GF-D8 (cell line): Measurements from ENCODE around the gene GLB1L3.
A peak's percentile ranks its signal among the peaks of the same experiment; 100 is the strongest.
"Not testable (repeated sequence)": the region's sequence is repeated elsewhere in the genome, so short reads cannot be mapped to it uniquely, and the experiment has no call there.

Experiments used
- DNase-seq: peaks from one replicate; lab custom pipeline; 2025; lab: John Stamatoyannopoulos, UW

GLB1L3 gene

DNA sequence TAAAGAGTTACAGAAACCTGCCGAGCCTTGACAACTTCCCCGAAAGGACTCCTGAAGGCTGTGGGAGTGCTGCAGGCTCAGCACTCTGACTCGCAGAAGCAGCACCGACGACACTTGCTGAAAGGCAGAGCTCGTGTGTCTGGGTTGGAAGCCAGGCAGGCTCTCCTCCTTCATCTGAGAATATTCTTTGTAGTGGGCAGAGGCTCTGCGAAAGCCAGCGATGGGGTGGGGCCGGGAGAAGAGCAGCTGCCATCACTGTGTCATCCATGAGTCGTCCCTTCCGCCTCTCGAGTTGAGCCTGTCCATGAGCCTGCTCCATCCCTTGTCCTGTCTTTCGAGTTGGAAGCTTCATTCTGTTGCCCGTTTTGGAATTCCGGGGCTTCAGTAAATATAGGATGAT lies 67.5 kb downstream of the GLB1L3 start:
- DNase-seq = no peak

- not testable (repeated sequence) for DNase-seq
Measured at GRCh38 chr11:134344497-134345236, 68.5 kb downstream of the GLB1L3 start.

DNA sequence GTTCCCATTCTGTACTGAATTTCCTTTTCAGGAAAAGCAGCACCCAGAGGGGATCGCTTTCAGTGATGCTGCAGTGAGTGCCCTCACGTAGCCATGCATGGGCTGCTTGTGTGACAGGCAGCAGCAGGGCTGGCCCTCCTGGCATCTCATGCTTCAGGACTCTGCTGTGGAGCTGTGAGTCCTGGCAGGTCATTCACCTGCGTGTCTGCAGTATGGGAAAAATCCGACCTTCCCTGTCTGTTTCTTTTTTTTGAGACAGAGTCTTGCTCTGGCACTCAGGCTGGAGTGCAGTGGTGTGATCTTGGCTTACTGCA lies 69.0 kb downstream of the GLB1L3 start:
- DNase-seq = no peak

- no peak for DNase-seq
Measured at GRCh38 chr11:134346101-134346975, 70.2 kb downstream of the GLB1L3 start.

GRCh38 chr11:134346976-134347350 lies 70.8 kb downstream of the GLB1L3 start:
- no peak for DNase-seq

- DNase-seq = no peak
Measured at GRCh38 chr11:134347441-134347840, 71.3 kb downstream of the GLB1L3 start.

GRCh38 chr11:134349109-134349801 lies 73.1 kb downstream of the GLB1L3 start:
- no peak for DNase-seq

GRCh38 chr11:134349802-134350355 lies 73.7 kb downstream of the GLB1L3 start:
- DNase-seq = no peak

DNA sequence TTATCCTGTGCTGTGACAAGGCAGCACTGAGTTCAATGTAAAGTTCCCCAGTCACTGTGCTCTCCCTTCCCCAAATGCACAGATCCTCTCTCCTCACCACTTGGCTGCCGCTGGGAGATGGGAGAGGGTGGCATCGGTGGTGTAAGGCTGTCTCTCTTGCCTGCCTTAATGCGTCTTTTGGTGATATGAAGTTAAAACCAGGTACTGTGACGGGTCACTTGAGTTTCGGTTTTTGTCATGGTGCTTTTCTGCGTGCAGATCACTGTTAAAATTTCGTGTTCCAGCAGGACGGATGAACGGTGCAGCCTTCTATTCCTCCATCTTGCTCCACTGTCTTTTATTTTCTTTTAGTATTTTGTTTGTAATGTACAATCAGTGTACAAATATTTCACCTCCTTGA lies 74.2 kb downstream of the GLB1L3 start:
- DNase-seq = no peak

- no peak for DNase-seq
Measured at GRCh38 chr11:134352111-134352510, 75.9 kb downstream of the GLB1L3 start.

GRCh38 chr11:134355136-134355535 lies 79.0 kb downstream of the GLB1L3 start:
- DNase-seq = no peak

- DNase-seq = no peak
Measured at GRCh38 chr11:134355656-134356055, 79.5 kb downstream of the GLB1L3 start.

GRCh38 chr11:134356656-134357544 lies 80.7 kb downstream of the GLB1L3 start:
- no peak for DNase-seq

DNA sequence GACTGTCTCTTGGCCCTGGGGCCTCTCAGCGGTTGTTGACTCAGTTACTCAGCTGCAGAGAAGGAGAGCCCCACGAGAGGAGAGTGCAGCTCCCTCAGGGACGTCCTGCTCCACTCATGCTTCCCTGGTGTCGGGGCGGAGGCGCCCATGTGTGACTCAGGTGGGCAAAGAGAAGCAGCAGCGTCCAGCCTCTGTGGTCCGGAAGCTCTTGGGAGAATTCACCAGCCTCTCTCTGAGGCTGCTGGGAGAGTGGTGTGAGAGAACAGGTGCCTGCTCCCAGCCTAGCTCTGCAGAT lies 81.3 kb downstream of the GLB1L3 start:
- DNase-seq = no peak

DNA sequence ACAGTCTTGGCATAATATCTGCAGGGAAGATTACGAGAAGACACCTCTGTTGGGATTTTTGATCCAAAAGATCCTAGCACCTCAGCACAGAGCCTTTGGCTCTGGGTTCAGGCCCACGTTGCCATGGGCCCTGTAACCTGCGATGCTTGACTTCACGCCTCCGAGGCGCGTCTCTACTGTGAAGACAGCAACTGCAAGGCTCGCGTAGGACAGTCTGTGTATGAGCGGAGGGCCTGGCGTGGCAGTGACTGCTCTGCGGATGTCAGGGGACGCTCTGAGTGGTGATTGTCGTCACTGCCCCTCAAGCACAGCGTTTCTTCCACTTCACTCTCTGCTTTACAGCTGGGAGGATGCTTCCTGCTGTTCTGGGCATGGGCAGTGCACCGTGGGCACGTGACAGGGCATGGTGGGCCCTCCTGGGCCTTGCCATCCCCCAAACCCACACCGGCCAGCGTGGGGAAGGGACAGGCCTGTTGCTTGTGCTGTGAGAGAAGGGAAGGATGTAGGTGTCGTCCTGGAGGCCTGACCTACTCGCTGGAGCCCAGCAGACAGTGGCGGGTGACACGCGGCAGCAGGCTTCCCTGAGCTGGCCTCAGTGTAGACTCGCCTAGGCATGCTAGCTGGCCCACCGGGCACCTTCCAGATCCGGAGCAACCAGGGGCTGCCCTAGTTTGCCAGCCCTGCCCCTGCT lies 82.1 kb downstream of the GLB1L3 start:
- DNase-seq = no peak

DNA sequence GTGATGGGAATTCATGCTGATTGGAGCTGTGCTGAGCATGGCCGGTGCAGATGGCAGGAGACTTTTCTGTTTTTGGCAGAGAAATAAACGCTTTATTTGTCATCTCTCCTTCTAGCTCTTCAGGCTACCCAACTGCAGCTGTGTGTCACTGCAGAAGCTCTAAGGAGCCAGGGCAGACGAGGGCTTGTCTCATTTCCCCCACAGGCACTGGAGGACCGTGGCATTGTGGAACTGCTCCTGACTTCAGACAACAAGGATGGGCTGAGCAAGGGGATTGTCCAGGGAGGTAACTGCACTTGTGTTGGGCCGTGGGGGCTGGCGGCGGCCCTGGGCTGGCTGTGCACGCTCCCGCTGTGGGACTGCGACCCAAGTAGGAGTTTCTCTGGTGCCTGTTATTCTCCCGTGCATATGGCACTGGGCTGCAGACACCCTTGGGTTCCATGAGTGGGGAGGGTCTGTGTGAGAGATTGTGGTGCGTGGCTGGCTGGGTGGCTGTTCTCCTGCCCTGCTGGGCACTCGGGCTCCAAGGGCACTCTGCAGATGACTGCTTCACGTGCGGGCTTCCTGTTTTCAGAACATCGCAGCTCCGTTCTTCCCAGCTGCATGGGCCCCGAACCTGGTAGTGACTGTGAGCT lies 82.8 kb downstream of the GLB1L3 start:
- DNase-seq = no peak

- no peak for DNase-seq
Measured at GRCh38 chr11:134359646-134360045, 83.5 kb downstream of the GLB1L3 start.

DNA sequence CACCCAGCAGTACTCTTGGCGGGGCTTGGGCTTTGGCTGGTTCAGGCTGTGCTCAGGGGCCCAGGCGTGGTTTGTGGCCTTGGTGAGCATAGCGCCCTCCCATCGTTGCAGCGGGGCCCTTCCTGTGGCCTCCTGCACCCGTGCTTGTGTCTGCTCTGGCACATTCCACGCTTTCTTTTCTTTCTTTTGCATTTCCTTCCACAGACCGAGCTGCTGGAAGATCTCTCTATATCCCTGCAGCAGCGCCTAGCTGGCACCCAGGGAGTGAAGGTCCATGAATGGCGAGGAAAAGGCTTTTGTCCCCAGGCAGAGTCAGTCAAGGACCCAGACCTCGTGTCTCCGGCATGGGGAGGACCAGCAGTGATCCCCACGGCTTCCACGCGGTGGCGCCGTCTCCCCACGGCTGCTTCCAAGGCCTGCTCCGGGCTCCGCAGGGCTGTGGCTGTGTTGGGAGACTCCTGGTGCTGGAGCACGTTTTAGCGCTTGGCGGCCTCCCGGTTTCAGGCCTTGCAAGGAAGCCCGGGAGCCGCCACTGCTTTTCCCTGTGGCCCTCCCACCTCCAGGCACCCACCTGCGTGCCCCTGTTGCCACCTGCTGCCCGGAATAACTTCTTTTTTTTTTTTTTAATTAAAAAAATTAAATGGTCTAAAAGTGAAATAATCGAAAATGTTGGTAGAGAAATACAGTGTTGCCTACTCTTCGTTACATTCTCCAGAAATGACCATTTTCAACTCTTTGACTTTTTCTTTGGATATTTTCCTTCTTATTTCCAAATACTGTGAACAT lies 84.1 kb downstream of the GLB1L3 start:
- DNase-seq = peak; percentile 78

GRCh38 chr11:134361661-134362060 lies 85.5 kb downstream of the GLB1L3 start:
- DNase-seq = no peak
